UCSD-AML1 (cell line): ENCODE measurements around the gene SIX5.
A peak's percentile ranks its signal among the peaks of the same experiment; 100 is the strongest.

Experiments
- DNase-seq: peaks from one replicate; lab custom pipeline; 2025; ENCODE audit not compliant: unreplicated experiment; lab: John Stamatoyannopoulos, UW

The SIX5 gene

DNA sequence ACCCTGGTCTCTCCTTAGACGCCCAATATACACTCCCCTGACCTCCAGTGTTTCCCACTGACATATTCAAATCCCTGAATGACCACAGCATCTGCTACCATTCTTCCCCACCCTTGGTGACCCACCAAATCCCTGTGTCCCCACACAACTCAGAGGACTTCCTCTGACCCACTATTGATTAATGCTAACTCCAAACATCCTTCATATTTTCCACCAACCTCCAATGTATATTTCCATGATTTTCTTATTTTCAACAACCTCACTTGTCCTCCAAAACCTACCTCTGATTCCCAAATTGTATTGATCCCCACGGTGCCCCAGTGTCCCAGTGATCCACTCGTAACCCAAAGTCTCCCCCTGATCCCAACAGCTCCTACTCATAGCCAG is 24.1 kb upstream of the SIX5 start:
- no peak for DNase-seq

DNA sequence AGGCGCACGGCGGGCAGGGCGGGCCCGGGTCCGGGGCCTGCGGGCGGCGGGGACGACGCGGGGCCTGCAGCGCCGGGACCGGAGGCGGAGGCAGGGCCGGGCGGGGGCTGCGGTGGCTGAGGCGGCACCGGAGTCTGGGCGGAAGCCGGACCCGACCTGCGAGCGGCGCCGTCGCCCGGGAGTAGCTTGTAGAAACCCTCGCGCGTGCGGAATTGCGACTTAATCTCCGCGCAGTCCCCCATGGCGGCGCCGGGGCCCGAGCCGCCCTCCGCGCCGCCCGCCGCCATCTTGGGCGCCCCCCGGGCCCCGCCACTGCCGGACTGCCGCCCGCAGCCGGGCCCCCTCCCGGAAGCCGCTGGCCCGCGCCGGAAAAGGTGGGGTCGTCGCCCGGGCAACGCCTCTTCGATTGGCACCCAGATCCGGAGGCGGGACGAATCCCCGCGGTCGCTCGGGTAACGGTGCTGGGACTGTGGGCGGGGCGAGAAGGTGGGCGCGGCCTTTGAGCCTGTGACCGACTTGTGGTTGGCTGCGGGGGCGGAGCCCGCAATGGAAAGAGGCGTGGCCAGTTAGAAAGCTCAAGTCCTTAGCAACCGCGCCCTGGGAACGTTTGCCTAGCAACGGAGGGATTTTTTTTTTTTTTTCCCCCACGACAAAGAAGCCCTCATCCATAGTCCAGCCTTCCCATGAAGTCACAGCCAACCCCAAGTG is 23.6 kb upstream of the SIX5 start, which contains the start of gene DMWD:
TSS of gene DMWD (minus strand) at position 376 of the 708 bp plus-strand sequence. CDS start at position 287, 89 bp downstream.
- peak; percentile 99 for DNase-seq

DNA sequence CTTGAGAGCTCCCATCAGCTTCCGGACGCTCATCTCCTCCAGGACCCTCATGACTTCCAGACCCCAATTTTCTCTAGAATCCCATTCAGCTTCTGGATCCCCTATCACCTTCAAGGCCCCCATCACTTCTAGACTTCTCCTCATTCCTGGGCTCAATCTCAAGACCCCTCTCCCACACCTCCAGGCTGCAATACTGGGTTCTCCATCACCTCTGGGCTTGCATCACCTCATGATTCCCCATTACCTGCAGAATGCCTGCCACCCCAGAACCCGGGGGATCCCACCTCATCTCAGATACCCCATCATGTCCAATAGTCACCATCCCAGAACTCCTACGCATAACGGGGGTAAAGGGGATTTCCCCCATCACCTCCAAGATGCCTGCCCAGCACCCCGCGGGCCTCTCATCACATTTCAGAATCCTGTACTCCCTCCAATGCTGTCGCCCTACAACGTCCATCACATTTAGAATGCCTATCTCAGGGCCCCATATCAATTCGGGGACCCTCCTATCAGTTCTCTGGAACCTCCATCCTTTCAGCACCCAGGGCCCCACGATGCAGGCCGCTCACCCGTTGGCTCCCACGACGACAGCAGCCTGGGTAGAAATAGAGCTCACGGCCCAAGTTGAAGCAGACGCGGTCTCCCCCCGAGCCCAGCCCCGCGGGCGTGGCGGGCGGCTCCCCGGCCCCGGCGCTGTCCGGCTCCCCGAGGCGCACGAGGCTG is 22.9 kb upstream of the SIX5 start:
- DNase-seq: no peak

DNA sequence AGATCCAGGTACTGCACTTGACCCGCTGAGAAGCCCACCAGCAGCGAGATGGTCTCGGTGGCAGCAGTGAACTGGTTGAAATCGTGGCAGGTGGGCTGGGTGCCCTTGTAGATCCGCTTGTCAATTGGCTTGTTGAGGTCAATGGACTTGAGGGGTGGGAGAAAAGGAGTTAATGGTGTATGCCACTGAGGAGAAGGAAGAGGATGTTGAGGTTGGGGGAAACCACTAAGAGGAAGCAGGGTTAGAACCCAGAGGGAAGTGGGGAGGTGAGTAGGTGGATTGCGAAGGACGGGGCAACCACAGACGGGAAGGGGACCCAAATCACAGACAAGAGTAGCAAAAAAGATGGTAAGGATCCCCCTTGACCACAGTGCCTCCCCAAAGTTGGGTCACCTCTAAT is 21.9 kb upstream of the SIX5 start:
- DNase-seq: peak; percentile 70

DNA sequence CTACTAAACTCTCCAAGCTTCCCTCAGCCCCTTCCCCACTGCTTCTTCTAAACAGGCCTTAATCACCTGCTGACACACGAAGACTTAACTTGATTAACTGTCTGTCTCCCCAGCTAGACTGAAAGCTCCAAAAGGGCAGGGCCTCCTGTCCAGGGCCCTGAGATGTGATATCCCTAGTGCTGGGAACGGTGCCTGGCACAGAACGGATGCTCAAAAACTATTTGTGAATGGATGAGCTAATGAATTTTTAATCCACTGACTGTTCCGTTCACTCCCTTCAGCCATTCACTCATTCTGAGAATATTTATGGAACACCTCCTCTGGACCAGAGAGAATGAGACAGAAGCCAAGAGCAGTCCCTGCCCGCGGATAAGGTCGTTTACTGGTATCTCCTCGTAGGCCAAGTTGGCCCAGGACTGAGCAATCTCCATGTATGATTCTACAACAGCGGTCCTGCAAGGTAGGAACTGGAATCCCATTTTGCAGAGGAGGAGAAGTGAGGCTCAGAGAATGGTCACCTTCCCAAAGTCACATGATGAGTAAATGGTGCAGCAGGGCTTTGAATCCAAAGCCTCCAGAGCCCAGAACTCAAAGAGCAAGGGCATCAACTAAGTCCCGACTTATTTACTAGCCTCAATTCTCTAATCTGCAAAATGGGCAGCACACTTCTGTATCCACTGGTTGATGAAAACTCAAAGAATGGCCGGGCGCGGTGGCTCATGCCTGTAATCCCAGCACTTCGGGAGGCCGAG is 20.2 kb upstream of the SIX5 start:
- DNase-seq: no peak

DNA sequence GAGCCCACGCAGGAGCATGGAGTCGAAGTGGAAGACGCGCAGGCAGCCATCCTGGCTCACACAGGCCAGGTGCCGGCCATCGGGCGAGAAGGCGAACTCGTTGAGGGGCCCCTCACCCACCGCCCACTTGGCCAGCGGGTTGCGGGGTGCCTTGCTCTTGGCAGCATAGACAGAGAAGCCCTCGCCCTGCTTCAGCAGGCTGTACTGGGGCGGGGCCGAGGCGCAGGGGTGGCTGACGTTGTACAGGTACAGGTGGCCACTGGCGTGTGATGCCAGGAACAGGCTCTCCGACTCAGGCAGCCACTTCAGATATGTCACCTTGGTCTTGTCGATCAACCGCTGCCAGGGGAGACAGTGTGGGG is 17.5 kb upstream of the SIX5 start:
- DNase-seq: no peak

DNA sequence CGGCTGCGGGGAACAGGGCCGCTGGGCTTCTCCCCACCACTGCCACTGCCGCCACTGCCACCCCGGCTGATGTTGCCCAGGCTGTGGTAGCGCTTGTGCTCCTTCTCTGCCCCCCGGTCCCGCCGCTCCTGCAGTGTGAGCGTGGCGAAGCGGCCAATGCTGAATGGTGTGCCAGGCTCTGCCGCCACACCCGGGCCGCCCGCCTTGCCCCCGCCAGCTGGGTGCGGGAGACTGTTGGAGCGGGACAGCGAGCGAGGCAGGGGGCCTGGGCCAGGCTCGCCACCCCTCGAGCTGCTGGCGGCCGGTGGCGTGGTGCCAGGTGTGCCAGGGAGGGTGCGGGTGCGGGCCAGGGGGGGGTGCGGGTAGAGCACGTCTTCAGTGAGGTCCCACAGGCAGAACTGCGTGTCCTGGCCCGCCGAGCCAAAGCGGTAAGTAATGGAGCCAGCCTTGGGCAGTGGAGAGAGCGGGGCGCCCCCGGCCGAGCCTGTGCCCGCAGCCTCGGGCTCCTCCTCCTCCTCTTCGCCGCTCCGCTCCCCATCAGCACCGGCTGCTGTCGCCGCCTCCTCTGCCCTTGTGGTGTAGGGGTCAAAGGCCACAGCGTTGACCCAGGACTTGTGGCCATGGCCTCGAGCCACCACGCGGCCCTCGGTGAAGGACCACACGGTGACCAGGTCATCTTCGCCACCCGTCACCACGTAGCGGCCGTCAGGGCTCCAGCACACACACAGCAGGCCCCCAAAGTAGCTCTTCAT is 16.9 kb upstream of the SIX5 start:
- DNase-seq: no peak

DNA sequence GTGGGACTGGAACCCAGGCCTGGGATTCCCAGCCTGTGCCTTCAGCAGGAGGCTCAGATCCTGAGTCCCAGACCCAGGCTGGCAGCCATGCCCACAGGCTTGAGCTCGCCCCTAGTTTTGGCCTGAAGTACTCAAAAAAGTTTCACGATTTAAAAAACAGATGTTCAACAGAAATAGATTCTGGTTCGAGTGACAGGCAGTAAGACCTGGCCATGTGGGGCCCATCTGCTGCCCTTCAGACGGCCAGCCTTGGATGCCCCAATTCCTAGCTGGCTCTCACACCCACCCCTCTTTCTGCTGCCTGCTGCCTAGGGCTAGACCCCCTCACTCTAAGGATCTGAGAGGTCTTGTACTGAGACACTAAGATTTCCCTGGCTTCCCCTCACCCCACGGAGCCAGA is 16.0 kb upstream of the SIX5 start:
- no peak for DNase-seq

DNA sequence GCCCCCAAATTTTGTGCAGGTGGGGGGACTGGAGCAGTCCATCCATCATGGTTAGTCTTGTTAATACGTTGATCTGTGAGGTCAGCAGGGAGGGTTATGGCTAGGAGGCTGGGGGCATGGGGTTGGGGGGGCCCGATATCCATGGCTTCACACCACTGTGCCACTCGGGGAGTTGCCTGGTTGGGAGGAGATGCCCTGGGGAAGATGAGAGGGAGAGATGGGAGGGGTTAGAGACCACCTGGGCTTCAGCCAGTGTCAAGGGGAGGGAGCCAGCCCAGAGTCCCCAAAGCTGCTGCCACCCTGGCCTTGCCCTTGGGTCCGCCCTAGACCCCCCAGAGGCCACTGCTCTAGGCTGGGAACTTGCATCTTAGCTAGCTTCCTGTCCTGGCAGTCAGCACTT is 15.0 kb upstream of the SIX5 start:
- DNase-seq: no peak

DNA sequence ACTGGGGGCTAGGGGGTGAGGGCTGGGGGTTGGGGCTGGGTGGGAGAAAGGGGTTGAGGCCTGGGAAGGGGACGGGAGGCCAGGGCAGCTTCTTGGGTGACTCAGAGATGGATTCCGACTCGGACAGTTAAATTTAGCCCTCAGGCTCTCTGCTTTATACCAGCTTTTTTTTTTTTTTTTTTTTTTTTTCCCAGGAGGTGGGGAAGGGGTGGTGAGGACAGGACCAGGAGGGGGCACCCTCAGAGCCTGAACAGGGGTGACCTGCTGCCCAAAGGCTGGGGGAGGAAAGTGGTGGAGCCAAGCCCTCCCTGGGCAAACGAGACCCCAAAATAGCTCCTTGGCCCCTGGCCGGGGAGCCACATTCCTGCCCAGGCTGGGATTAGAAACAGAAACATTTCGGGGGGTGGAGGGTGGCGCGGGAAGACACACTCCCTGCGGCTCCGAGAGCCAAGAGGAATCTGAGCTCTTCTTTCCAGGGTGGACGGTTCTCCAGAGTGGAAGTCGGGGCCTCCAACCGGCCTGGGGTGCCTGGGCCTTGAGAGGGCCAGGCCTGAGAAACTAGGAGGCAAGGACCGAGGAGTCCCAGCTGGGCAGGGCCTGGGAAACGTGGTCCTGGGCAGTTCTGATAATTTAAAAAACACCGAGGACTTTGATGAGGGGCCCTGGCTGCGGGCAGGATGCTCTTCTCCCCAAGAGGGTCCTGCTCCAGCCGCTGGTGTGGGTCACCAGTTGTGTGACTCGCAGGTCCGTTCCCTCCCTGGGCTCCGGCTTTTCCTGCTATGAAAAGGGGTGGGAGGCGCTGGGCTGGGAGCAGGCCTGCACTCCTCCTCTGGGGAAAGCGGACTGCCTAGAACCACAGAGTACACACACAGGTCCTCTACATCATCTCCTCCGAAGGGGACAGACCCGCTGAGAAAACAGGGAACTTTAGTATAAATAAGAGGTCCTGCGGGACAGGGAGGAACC is 14.1 kb upstream of the SIX5 start:
- no peak for DNase-seq

DNA sequence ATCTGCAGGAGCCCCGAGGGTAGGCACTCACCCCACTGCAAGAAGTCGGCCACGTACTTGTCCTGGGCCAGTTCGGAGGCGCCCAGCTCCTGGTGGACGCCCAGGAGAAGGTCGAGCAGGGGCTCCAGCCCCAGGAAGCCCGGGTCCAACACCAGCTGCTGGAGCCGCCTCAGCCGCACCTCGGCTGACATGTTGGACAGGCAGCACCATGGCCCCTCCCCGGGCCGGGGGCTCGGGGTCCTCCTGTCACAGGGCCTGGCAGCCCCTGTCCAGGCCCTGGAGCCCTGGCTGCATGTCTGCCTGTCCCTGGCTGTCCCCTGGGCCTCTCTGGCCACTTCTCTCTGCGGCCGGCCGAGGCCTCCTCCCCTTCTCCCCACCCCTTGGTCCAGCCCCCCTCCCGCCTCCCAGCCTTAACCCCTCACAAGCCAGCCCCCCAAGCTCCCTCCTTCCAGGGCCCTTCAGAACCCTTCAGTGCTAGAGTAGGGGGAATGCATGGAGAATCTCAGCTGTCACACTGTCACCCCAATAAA is 13.2 kb upstream of the SIX5 start, which contains the start of gene DMPK:
TSS of gene DMPK (minus strand) at position 329 of the 530 bp plus-strand sequence. CDS start at position 191, 138 bp downstream.
- no peak for DNase-seq

DNA sequence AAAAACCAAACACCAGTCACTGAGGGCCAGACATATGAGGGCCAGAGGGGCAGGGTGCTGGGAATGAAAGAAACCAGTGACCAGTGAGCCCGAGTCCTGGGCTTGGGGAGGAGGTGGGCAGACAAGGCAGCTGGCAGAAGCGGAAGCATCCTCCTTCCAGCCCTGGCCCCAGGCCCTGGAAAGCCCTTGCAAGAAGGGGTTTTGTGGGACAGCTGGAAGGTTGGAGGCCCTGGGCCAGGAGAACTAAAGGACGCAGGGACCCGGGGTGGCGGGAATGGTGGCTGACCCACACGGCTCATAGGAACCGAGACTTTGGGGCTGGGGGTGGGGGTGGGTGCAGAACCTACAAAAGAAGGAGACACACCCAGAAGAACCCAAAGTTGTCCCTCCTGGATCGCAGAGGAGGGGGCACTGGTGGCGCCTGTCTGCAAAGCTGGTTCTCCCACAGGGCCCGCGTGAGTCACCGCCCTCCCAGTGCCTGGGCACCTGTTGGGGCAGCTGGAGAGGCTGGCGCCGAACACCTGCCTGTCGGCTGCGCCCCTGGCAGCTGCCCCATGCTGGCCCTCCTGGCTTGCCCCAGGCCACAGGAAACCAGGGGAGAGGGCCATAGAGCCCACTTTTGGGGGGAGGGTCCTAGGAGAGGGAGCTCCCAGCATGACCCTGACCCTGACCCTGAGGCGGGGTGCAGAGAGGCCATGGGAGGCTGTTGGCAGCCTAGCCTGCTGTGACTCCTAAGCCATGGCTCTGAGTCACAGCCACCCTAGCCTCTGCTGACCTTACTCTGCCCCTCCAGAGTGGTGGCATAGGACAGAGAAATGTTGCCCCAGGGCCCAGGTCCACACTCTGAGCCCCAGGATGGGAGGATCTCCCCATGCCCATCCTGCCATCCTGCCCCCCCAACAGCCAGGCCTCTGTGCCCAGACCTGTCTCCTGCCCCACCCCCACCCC is 12.4 kb upstream of the SIX5 start:
- no peak for DNase-seq

DNA sequence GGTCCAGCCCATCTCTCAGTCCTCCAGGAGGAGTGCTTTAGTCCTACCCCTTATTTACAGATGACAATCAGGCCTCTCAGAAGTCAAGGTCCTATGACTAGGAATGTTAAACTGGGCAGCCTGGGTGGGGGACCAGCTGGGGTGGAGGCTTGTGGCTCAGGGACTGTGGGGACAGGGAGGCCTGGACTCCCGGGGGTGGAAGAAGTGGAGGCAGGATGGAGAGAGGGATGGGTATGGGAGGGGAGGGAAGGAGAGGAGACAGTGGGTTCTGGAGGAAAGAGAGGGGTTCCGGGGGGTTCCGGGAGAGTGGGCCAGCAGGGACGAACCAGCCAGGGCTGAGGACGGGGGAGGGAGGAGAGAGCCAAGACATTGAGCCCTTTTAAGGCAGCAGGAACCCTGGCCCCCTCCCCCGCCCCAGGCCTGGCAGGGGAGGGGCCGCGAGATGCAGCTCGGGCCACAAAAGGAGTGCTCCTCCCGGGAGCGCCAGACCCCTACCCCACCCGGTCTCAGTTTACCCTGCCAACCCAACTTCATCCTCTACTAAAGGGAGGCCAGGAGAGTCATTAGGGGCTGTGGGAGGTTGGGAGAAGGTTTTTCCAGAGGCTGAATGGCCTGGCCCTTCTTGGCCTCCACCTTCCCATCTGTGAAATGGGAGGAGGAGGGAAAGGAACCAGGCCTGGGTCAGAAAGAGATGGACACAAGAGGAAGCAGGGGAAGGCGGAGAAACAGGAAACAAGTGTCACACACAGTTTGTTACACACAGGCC is 11.6 kb upstream of the SIX5 start:
- DNase-seq: no peak

DNA sequence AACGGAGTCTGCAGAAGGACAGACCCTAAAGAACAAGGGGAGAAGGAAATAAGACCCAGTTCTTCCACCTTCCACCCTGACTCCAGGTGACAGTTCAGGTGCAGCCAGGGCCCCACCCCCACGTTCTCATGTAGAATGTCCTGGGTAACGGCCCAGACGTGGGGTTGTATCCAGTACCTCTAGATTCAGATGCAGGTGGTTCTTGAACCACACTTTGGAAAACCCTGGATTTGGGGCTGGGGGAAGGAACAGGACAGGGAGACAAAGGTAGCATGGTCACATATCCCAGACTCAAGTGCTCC is 11.0 kb upstream of the SIX5 start:
- DNase-seq: no peak

DNA sequence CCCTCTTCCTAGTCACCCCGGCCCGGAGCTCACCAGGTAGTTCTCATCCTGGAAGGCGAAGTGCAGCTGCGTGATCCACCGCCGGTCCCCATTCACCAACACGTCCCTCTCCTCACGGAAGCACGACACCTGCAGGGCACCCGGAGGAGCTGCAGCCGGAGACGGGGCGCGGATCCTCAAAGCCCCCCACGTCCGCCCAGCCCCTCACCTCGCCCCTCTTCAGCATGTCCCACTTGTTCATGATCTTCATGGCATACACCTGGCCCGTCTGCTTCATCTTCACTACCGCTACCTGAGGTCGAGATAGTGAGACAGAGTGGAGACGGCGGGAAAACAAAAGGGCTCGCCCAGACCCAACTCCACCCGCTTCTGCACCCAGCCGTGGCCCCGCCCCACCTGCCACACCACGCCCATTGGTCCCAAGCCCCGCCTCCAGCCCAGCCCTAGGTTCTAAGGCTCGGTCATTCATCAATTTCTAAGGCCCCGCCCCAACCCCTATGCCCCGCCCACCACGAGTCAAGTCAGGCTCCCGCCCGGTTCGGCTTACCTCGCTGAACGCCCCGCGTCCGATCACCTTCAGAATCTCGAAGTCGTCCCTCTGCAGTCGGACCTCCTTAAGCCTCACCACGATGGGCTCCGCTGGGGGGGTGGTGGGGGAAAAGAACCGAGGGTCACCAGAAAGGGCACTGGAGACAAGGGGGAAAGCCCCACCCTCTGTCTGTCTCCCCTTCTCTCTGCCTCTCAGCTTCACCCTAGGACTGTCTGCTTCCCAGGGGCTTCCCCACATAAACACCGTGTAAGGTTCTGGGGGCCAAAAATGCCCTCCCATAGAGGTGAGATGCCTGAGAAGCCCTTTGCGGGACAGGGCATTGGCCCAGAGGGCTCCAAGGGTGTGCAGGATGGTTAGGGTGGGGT is 10.4 kb upstream of the SIX5 start:
- peak; percentile 85 for DNase-seq

DNA sequence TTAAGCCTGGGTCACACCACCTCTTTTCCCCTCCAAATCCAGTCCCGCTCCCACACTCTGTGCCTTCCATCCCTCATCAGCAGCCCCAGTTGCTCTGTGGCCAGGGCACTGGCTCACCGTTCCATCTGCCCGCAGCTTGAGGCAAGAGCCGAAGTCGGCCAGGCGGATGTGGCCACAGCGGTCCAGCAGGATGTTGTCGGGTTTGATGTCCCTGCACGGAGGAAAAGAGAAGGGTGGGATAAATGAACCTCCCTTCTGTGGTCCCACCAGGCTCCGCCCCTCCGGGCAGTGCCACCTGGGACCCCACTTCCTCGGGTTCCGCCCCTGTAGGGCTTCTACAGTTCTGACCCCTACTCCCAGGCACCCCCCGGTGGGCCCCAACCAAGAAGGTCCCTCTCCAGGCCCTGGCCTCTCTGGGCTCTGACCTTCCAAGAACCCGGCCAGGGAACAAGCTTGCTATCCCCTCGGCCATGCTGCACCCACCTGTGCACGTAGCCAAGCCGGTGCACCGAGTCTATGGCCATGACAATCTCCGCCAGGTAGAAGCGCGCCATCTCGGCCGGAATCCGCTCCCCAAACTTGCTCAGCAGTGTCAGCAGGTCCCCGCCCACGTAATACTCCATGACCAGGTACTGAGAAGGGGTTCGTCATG is 9.1 kb upstream of the SIX5 start:
- no peak for DNase-seq
